ENCODE measurements around the gene ZBTB44.
"Not testable (repeated sequence)": the region's sequence is repeated elsewhere in the genome, so short reads cannot be mapped to it uniquely, and the experiment has no call there.

The ZBTB44 gene

GRCh38 chr11:130198292-130198691 is 116.4 kb downstream of the ZBTB44 start:
- DNase-seq (ENCODE audit: low read depth) = no peak

DNA sequence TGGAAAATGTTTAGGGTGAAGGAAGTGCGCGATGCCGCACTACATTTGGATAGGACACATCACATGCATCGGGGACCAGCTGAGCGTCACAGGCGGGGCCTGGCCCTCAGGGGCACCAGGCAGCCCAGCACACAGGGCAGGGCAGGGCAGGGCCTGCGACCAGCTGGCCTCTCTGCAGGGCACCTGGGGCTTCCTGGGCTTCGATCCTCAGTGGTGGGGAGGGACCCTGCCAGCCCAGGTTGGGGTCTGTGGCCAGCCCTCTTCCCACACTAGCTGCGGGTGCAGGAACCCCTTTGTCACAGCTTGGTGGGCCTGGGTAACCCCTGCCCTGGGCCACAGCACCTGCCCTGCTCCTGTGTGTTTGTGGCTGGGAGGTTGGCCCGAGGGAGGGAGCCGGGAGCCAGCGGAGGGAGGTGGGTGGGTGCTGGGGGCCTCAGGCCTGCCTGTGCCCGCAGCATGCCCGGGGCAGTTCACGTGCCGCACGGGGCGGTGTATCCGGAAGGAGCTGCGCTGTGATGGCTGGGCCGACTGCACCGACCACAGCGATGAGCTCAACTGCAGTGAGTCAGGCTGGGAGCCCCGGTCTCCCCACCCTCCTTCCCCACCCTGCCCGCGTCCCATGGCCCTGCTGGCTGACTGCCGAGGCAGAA is 117.2 kb downstream of the ZBTB44 start:
- DNase-seq (ENCODE audit: low read depth) = no peak

DNA sequence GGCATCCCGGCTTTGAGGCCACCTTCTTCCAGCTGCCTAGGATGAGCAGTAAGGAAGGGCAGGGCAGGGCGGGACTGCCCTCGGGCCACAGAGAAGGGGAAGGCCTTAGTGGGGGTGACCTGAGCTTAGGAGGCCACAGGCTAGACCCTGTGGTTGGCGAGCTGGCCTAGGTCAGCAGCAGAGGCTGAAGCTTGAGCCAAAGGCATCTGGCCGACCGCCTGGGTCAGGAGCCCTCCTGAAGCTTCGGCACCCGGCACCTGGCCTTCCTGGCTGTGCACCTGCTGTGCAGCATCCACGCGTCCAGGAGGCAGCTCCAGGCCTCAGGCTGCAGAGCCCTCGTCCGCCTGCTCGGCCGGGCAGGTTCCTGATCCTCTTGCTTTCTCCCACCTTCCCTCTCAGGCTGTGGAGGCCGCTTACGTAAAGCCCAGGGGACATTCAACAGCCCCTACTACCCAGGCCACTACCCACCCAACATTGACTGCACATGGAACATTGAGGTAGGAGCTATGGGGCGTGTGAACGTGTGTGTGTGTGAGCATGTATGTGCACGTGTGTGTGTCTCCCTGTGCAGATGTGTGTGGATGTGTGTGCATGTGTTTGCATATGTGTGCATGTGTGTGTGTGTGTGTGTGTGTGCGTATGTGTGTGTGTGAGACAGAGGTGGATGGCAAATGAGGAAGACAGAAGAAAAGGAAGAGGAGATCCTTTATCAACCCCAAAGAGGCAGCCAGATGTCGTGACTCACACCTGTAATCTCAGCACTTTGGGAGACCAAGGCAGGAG is 120.3 kb downstream of the ZBTB44 start:
- no peak for DNase-seq (ENCODE audit: low read depth)

- DNase-seq (ENCODE audit: low read depth) = not testable (repeated sequence)
Measured at GRCh38 chr11:130193551-130193950, 121.2 kb downstream of the ZBTB44 start.

DNA sequence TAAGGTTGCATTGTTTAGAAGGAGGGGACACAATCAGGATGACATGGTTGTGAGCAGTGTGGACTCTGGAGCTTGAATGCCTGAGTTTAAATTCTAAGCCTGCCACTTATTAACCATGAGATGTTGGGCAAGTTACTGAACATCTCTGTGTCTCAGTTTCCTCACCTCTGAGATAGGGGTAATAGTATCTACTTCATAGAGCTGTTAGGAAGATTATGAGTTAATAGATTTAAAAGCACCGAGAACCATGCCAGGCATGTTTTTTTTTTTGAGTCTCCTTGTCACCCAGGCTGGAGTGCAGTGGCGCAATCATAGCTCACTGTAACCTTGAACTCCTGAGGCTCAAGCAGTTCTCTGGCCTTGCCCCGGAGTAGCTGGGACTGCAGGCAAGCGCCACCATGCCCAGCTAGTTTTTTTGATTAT is 121.9 kb downstream of the ZBTB44 start:
- DNase-seq (ENCODE audit: low read depth) = no peak

DNA sequence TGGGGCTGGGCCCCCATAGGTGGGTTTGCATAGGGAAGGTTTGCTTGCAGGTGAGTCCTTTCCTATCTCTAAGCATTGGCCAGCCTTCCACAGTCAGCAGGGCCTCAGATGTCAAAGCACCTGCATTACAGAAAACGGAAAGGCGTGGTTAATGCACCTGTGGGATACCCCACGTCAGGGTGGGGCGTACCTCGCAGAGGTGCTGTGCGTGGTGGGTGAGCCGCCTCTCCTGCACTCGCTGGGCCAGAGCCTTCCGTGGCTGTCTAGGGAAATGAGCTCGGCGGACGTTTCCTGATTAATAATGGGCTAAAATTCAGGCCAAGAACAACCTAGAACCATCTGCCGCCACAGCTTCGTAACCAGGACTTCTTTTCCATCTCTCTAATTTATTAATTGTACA is 122.8 kb downstream of the ZBTB44 start:
- DNase-seq (ENCODE audit: low read depth) = no peak

- no peak for DNase-seq (ENCODE audit: low read depth)
Measured at GRCh38 chr11:130190371-130190881, 124.3 kb downstream of the ZBTB44 start.

DNA sequence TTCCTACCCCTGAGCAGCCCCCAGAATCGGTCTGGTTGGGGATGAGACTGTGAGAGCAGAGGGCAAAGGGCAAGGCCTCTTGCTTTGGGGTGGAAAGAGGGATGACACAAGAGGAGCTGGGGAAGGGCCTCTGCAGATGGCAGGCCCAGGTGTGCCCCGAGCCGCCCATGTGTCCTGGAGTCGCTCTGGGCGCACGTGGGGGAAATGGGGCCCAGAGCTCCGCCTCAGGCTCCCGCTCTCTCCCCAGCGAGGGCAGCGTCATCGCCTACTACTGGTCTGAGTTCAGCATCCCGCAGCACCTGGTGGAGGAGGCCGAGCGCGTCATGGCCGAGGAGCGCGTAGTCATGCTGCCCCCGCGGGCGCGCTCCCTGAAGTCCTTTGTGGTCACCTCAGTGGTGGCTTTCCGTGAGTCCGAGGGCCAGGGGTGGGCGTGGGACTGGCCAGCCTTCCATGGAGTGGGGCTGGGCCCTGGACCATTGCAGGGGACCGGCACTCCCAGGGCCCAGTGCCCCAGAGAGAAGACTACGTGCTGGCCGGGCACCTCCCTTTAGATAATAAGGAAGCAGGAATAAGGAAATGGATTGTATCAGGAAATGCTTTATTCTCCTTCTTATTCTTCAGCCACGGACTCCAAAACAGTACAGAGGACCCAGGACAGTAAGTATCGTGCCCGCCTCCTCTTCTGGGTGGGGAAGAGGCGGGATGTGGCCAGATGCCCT is 125.1 kb downstream of the ZBTB44 start:
- DNase-seq (ENCODE audit: low read depth) = no peak

- DNase-seq (ENCODE audit: low read depth) = no peak
Measured at GRCh38 chr11:130188585-130189347, 126.0 kb downstream of the ZBTB44 start.

- no peak for DNase-seq (ENCODE audit: low read depth)
Measured at GRCh38 chr11:130188047-130188446, 126.7 kb downstream of the ZBTB44 start.

DNA sequence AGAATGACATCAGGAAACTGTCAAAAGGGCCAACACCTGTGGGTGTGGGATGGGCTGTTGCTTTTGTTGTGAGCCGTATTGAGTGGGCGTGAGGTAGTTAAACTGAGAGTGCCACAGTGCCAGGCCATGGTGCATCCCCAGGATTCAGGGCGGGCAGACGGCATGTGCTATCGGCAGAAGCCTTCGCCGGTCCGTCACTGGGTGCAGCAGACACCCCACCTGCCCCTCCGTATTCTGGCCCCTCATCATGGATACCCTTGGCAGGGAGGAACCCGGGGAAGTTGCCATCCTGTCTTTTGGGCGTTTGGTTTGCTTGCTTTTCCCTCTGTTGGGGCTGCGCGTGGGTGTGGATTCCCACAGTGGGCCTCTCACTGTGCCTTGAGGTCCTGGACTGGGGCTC is 127.6 kb downstream of the ZBTB44 start:
- no peak for DNase-seq (ENCODE audit: low read depth)

DNA sequence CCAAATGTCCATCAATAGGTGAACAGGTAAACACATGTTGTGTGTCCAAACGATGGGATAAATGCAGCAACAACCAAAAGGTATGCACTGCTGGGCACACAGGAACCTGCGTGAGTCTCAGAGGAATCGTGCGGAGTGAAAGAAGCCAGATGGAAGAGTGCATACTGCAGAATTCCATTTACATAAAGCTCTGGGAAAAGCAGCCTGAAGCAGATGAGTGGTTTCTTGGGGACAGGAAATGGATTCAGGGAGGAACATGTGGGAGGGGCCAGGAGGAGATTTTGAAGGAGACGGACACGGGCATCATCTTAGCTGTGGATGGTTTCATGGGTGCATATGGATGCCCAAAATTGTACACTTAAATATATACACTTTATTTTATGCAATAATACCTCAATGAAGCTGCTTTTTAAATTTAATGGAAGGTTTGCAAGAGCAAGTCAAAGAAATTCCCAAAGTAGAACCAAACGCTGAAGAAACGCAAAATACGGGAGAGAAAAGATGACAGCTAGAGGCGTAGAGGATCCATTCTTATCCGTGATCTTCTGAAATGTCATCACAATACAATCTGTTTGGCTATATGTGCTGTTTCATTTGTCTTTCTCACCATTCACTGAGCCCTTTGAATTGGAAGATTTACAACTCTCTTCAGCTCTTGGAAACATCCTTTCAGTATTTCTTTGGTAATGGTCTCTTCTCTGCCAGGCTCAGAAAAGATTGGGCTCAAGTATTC is 130.7 kb downstream of the ZBTB44 start:
- DNase-seq (ENCODE audit: low read depth) = no peak

GRCh38 chr11:130181295-130182272 is 133.1 kb downstream of the ZBTB44 start:
- no peak for DNase-seq (ENCODE audit: low read depth)

DNA sequence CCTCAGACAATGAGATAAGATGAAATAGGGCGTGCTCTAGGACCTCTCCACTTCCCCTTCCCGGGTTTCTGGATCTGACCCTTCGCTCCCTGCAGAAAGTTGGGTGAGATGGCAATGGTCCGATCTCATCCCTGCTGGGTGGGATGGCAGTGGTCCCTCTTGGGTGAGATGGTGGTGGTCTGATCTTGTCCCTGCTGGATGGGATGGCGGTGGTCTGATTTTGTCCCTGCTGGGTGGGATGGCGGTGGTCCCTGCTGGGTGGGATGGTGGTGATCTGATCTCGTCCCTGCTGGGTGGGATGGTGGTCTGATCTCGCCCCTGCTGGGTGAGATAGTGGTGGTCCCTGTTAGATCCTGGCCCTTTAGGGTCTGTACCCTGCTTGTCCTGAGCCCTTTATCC is 133.8 kb downstream of the ZBTB44 start:
- DNase-seq (ENCODE audit: low read depth) = no peak

DNA sequence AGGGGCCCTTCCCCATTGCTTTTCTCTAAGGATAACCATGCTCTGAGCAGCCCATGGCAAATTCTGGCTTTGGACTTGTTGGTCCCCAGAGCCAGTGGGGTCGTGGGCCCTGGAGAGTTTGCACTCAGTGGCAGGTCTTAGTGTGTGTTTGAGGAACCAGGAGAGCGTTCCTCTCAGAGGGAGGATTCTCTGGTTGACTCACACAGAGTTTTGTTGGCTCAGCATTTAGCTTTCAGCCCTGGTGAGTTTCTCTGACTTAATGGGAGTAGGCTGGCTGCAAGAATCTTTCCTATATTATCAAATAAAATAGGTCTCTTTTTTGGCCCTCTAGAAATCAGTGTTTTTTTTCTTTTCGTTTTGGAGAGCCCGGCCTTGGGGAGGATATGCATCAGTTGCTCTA is 134.2 kb downstream of the ZBTB44 start:
- no peak for DNase-seq (ENCODE audit: low read depth)

GRCh38 chr11:130179396-130180306 is 135.1 kb downstream of the ZBTB44 start:
- DNase-seq (ENCODE audit: low read depth) = no peak

GRCh38 chr11:130178441-130179339 is 136.0 kb downstream of the ZBTB44 start:
- no peak for DNase-seq (ENCODE audit: low read depth)

GRCh38 chr11:130177782-130178181 is 136.9 kb downstream of the ZBTB44 start:
- no peak for DNase-seq (ENCODE audit: low read depth)

All from activated T-cell treated with anti-CD3 and anti-CD28 coated beads for 24 hours (primary cell).